Activated naive CD8-positive, alpha-beta T cell treated with anti-CD3 and anti-CD28 coated beads, Interleukin-2, amount 50 U/mL, for 24 hours (primary cell): ENCODE measurements around the gene ACTN4.
A peak's percentile ranks its signal among the peaks of the same experiment; 100 is the strongest.

Source experiments
- ATAC-seq: fragments of 150-1000 bp; cut with Tn5 transposase; one replicate; pipeline ENCODE4 v1.10.0; 2021
- DNase-seq: peaks from one replicate; pipeline ENCODE4 v3.0.0; 2021
- H3K27ac Mint-ChIP-seq: one replicate; pipeline ENCODE4 v1.8.0; 2021; ENCODE audit warnings: mild to moderate bottlenecking, mixed read lengths
- H3K27me3 Mint-ChIP-seq: one replicate; pipeline ENCODE4 v1.8.0; 2021; ENCODE audit warnings: mixed read lengths
- H3K36me3 Mint-ChIP-seq: one replicate; pipeline ENCODE4 v1.8.0; 2021; ENCODE audit warnings: low read depth, mixed read lengths
- H3K4me1 Mint-ChIP-seq: one replicate; pipeline ENCODE4 v1.8.0; 2021; ENCODE audit warnings: mixed read lengths
- H3K4me3 Mint-ChIP-seq: one replicate; pipeline ENCODE4 v1.8.0; 2021; ENCODE audit warnings: mild to moderate bottlenecking, moderate library complexity, mixed read lengths
- H3K9me3 Mint-ChIP-seq: one replicate; pipeline ENCODE4 v1.8.0; 2021; ENCODE audit warnings: mixed read lengths

Gene ACTN4

DNA sequence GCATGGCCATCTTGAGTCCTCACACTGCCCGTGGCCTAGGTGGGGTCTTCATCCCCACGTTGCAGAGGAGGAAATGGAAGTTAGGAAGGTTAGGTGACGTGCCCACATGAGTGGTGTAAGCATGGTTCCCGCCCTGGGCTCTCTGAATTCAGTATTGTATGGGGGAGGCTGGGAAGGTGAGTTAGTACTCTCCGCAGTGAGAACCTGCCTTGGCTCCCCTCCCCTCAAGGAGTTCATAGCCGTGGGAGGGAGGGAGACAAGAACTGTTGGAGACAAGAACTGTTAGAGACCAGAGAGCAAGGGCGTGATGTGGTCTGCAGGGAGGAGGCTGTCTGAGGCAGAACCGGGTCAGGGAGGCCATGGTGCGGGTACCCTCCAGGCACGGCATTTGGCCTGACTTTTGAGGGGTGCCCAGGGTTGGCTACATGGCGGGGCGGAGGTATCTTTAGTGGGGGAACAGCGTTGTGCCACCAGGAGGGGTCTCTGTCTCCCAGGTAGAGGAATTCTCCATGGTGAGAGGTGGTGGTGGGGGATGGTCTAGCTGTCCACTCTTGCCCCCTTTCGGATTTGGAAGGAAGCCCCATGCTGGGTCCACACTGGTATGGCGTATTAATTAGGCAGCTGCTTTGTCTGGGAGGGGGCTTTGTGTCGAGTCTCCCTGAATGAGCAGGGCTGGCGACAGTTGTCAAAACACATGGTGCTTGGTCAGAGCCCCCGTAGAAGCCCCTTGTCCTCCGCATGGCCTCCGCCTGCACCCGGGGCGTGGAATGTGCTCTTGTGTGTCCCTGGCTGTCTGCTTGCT lies 51.0 kb downstream of the ACTN4 start:
- no peak overlapping the region for H3K4me3 Mint-ChIP-seq
- no peak overlapping the region for H3K27ac Mint-ChIP-seq
- ATAC-seq (no peak), DNase-seq (no peak)
- H3K4me1 Mint-ChIP-seq, result peaks cover 45% of the 10 kb centered on the region
- H3K27me3 Mint-ChIP-seq, result no peaks in the 10 kb centered on the region
- H3K9me3 Mint-ChIP-seq, result no peaks in the 10 kb centered on the region
- peaks cover 2% of the 10 kb centered on the region for H3K36me3 Mint-ChIP-seq

DNA sequence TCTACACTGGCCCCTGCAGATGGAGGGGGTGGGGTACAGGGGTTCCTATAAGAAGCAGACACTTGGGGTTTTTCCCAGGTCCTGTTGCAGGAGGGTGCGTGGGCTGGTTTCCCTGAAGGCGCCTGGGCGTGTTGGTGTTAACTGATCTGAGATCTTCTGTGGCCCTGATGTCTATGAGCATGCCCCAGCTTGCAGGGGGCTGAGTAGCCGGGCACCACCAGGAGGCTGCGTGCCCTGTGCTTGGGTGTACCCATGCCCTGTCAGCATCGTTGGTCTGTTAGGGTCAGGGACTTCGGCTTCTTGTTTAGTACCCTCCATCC lies 51.5 kb downstream of the ACTN4 start:
- DNase-seq (no peak), ATAC-seq (peak; percentile 33)
- no peak overlapping the region for H3K27ac Mint-ChIP-seq
- H3K9me3 Mint-ChIP-seq, result no peaks in the 10 kb centered on the region
- H3K4me1 Mint-ChIP-seq, result peaks cover 40% of the 10 kb centered on the region
- peaks cover 2% of the 10 kb centered on the region for H3K36me3 Mint-ChIP-seq
- no peaks in the 10 kb centered on the region for H3K27me3 Mint-ChIP-seq
- H3K4me3 Mint-ChIP-seq, result no peak overlapping the region

DNA sequence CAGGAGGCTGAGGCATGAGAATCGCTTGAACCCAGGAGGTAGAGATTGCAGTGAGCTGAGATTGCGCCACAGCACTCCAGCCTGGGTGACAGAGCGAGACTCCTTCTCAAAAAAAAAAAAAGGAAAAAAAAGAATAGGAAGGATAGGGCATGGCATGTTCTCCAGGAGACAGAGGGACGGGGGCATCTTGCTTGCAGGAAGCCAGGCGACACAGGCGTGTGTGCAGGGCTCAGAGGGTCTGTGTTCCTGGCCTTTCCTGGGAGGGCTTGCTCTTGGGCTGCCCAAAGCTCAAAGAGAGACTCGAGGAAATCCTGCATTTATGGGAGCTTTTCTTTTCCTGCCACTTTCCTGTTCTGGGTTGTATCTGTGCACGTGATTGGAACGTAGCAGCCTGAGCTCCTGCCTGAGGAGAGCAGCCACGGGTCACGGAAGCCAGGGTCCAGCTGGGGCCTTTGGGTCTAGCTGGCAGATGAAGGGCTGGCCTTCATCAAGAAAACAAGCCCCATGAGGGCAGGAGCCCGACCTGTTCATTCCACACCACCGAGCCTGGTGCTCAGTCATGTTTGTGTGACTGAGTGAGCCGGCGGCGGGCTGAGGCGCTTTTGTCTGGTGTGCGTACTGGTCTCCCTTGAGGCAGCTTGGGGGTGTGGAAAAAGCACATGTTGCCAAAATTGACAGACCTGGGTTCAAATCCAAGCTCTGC lies 52.3 kb downstream of the ACTN4 start:
- H3K4me1 Mint-ChIP-seq, result peaks cover 35% of the 10 kb centered on the region
- H3K9me3 Mint-ChIP-seq, result no peaks in the 10 kb centered on the region
- no peak overlapping the region for H3K4me3 Mint-ChIP-seq
- ATAC-seq (no peak), DNase-seq (no peak)
- H3K27me3 Mint-ChIP-seq, result no peaks in the 10 kb centered on the region
- peaks cover 6% of the 10 kb centered on the region for H3K36me3 Mint-ChIP-seq
- H3K27ac Mint-ChIP-seq, result no peak overlapping the region

DNA sequence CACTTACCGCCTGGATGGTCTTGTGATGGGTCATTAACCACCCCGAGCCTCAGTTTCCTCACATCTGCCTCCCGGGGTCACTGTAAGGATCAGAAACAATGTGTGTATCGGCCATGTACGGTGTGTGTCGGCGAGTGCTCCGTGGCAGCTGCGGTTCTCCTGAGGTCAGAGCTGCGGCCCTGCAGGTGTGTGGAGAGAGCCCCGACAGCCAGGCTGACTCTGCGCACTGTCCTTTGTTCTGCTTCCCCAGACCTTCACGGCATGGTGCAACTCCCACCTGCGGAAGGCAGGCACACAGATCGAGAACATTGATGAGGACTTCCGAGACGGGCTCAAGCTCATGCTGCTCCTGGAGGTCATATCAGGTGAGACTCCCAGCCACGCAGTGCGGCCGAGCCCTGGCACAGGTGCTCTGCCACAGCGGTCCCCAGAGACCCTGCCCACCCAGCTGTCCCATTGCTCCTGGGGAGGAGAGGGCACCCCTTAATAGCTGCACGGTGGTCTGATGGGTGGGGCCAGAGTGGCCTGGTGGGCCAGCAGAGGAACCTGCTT lies 53.0 kb downstream of the ACTN4 start:
- Mint-ChIP-seq H3K27ac (no peak overlapping the region), H3K4me1 (peaks cover 29% of the 10 kb centered on the region), H3K36me3 (peaks cover 6% of the 10 kb centered on the region), H3K27me3 (no peaks in the 10 kb centered on the region), H3K9me3 (no peaks in the 10 kb centered on the region), H3K4me3 (no peak overlapping the region)
- ATAC-seq (no peak), DNase-seq (no peak)

DNA sequence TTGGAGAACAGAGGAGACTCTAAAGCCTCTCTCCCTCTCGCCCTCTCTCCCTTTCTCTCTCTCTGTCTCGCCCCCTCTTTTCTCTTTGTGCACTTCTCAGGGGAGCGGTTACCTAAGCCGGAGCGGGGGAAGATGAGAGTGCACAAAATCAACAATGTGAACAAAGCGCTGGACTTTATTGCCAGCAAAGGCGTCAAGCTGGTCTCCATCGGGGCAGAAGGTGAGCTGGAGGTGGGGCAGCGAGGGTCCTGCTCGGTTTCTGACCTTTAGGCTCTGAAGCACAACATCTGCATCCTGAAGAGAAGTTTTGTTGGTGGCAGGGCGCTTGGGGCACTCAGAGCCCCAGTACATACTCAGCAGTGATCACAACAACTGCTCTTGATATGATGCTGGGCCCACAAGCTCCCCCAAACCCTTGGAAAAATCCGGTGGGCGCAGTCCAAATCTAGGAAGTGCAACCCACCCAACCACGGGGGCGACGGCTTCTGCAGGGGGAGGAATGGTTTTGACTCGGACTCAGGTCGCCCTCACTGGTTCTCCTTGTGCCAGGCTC lies 53.5 kb downstream of the ACTN4 start:
- Mint-ChIP-seq H3K27me3 (no peaks in the 10 kb centered on the region), H3K36me3 (peaks cover 8% of the 10 kb centered on the region), H3K27ac (no peak overlapping the region), H3K9me3 (no peaks in the 10 kb centered on the region), H3K4me3 (no peak overlapping the region), H3K4me1 (peaks cover 25% of the 10 kb centered on the region)
- no peak for ATAC-seq
- no peak for DNase-seq

DNA sequence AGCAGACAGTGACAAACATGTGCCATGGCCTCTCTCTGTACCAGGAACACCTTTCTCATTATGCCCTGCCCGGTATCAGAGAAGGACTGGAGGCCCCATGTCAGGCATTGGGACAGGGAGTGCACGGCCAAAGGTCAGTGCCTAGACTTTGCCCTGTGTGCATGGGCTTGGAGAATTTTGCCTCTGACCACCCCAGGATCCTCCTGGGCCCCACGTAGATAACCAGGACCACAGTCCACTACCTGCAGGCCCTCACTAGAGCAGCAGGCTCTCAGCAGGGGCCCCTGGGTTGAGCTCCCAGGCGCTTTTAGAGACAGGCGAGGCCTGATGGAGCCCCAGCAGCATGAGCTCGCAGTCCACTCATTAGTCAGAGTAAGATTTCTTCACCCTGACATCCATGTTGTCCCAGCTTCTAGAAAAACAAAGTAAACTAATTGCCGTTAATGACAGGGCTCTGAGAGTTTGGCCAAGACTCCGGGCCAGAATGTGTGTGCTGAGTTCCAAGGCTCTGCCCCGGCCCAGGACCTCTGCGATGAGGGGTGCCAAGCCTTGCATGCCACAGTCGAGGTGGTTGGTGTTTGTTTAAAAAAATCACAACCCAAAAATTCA lies 54.1 kb downstream of the ACTN4 start:
- Mint-ChIP-seq H3K4me3 (no peak overlapping the region), H3K4me1 (peaks cover 20% of the 10 kb centered on the region), H3K27ac (no peak overlapping the region), H3K36me3 (peaks cover 8% of the 10 kb centered on the region), H3K9me3 (no peaks in the 10 kb centered on the region), H3K27me3 (no peaks in the 10 kb centered on the region)
- ATAC-seq (no peak), DNase-seq (no peak)

DNA sequence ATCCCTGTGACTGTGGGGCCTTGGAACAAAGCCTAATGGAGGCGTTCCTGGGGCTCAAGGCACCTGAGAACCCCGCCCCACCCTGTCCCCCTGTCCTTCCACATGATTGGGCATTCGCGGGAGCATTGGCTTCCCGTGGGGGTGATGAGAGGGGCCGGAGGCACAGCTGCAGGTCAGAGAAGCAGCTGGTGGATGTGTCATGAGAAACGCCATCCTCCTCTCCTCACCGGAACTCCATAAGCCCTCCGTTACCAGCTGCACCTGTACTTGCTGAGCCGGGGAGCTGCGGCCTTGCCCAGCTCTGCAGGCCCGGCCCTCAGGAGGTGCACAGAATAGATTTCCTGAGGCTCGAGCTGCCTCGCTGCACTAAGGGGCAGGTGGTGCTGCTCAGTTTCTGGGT lies 54.8 kb downstream of the ACTN4 start:
- H3K4me3 Mint-ChIP-seq, result no peak overlapping the region
- H3K9me3 Mint-ChIP-seq, result no peaks in the 10 kb centered on the region
- peaks cover 16% of the 10 kb centered on the region for H3K4me1 Mint-ChIP-seq
- DNase-seq (no peak), ATAC-seq (no peak)
- H3K27ac Mint-ChIP-seq, result no peak overlapping the region
- H3K27me3 Mint-ChIP-seq, result no peaks in the 10 kb centered on the region
- peaks cover 8% of the 10 kb centered on the region for H3K36me3 Mint-ChIP-seq

DNA sequence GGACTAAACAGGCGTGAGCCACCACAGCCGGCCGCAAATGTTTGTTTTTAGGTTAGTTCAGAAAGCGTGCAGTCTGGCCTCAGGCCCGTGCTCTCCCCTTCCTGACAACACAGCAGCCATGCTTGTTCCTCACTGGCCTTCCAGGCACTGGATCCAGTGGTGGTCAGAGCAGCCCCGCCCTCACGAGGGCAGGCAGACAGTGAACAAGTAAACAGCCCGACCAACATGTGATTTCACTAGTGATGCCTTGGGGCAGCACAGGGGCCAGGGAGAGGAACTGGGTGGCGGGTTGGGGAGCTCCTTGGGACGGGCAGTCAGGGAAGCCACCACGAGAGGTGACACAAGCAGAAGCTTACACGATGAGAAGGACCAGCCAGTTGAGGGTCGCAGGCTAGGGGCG lies 56.1 kb downstream of the ACTN4 start:
- H3K4me3 Mint-ChIP-seq, result no peak overlapping the region
- no peak overlapping the region for H3K27ac Mint-ChIP-seq
- H3K4me1 Mint-ChIP-seq, result peaks cover 7% of the 10 kb centered on the region
- ATAC-seq (no peak), DNase-seq (no peak)
- H3K9me3 Mint-ChIP-seq, result no peaks in the 10 kb centered on the region
- no peaks in the 10 kb centered on the region for H3K27me3 Mint-ChIP-seq
- H3K36me3 Mint-ChIP-seq, result peaks cover 13% of the 10 kb centered on the region

DNA sequence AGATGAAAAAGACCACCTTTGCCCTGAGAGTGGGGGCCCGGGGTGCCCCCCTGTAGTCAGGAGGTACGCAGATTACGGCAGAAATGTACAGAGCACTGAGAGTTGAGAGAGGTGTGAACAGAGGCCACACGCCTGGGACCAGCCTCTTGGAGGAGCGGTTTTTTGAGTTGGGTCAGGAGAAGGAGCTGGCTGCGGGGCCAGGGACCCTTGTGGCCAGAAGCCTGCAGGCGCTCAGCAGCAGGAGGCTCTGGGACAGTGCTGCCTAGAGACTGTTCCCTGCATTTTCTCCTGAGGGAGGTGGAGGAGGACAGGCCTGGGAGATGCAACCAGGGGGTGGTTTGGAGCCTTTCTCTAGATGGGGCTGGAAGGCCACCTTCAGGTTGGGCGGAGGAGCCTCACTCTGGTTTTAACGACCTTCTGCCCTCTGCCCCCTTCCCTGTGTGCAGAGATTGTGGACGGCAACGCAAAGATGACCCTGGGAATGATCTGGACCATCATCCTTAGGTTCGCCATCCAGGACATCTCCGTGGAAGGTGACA lies 57.1 kb downstream of the ACTN4 start:
- Mint-ChIP-seq H3K36me3 (peaks cover 16% of the 10 kb centered on the region), H3K27me3 (no peaks in the 10 kb centered on the region), H3K4me1 (no peaks in the 10 kb centered on the region), H3K27ac (peak overlapping the region; percentile 12), H3K9me3 (no peaks in the 10 kb centered on the region), H3K4me3 (no peak overlapping the region)
- DNase-seq, result no peak
- ATAC-seq, result no peak

DNA sequence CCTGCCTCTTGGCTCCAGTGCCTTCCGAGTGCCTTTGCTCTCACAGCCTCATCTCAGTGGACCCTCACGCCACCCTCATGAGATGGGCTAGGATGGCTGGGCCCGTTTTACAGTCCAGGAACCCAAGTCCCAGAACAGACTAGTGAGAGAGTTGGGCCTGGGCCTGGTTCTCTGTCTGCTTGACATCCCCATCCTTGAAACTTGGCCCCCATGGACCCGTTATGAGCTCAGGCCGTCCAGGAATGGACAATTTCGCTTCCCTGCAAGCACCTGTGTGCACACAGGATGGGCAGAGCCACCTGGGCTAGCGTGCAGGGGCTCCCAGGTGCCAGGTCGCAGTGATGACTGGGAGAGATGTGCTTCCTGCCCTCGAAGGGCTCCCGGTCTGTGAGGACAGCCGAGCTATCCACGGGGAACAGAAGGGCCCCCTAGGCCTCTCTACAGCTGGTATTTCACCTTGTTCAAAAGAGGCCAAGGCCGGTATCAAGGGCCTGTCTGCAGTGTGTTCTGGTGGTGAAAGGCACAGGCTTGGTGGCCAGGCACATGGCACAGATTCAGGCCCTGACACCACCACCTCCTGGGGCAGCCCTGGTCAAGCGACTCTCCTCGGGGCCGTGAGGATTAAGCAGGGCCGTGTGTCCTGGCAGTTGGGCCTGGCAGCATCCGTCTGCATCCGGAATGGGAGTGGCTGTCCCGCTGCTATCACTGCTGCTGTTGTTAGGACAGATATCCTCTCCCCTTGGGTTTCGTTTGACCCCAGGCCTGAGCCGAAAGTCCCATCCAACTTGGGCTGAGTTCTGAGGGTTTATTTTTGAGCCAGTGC lies 58.0 kb downstream of the ACTN4 start:
- no peak overlapping the region for H3K27ac Mint-ChIP-seq
- H3K4me1 Mint-ChIP-seq, result no peaks in the 10 kb centered on the region
- DNase-seq (no peak), ATAC-seq (peak; percentile 12)
- peaks cover 19% of the 10 kb centered on the region for H3K36me3 Mint-ChIP-seq
- H3K27me3 Mint-ChIP-seq, result no peaks in the 10 kb centered on the region
- H3K4me3 Mint-ChIP-seq, result no peak overlapping the region
- H3K9me3 Mint-ChIP-seq, result no peaks in the 10 kb centered on the region

DNA sequence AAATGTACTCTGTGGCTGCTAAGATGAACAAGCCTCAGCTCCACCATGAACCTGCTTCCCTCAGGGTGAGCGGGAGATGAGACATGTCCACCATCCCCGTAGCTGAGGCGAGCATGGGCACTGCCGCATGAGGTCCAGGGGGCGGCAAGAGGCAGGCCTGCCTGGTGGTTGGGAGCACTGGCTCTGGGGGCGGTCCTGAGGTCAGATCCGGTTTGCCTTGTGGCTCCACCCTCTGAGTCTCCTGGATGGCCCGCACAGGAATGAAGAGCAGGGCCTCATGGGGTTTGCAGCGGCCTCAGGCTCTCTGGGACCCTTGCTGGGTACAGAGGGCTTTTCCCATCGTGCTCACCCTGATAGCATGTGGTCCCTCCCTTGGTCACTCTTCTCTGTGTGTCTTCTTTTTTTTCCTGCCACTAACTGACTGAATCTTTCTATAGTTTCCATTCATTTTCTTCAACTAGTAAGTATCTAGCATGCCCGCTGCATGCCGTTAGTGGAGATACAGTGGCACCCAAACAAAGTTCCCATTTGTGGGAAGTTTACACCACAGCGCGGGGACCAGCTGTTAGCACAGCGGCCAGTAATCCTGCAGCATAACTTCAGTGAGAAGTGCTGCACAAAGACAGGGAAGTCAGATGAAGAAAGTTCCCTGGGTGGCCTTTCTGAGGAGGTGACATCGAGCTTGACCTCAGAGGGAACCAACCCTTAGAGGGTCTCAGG lies 59.5 kb downstream of the ACTN4 start:
- Mint-ChIP-seq H3K4me3 (no peak overlapping the region), H3K27me3 (no peaks in the 10 kb centered on the region), H3K36me3 (peaks cover 21% of the 10 kb centered on the region), H3K27ac (no peak overlapping the region), H3K9me3 (no peaks in the 10 kb centered on the region), H3K4me1 (no peaks in the 10 kb centered on the region)
- ATAC-seq, result no peak
- DNase-seq, result no peak

DNA sequence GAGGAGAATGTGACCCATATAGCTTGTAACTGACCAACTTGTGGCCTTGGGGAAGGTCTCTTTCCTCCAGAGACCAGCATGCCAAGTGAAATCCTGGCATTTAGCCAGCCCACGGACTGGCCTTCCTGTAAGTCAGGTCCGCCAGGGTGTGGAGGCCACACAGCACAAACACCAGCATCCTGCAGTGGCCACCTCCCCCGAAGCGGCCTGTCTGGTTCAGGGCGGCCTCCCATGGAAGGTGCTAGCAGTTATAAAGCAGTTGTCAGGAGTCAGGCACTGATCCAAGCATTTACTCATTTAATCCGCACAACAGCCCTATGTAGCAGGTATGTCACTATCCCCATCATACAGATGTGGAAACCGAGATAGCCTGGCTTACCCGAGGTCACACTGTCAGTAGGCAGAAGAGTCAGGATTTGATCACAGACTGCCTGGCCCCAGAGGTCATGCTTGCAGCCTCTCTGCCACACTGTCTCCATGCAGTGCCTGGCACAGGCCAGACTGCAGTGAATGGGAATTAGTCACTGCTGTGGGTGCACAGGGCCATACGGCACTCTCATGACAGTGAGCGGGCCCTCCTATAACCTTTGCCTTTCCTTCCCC lies 60.2 kb downstream of the ACTN4 start:
- no peaks in the 10 kb centered on the region for H3K4me1 Mint-ChIP-seq
- H3K36me3 Mint-ChIP-seq, result peaks cover 21% of the 10 kb centered on the region
- no peak overlapping the region for H3K4me3 Mint-ChIP-seq
- ATAC-seq (no peak), DNase-seq (no peak)
- no peaks in the 10 kb centered on the region for H3K9me3 Mint-ChIP-seq
- no peak overlapping the region for H3K27ac Mint-ChIP-seq
- H3K27me3 Mint-ChIP-seq, result no peaks in the 10 kb centered on the region

DNA sequence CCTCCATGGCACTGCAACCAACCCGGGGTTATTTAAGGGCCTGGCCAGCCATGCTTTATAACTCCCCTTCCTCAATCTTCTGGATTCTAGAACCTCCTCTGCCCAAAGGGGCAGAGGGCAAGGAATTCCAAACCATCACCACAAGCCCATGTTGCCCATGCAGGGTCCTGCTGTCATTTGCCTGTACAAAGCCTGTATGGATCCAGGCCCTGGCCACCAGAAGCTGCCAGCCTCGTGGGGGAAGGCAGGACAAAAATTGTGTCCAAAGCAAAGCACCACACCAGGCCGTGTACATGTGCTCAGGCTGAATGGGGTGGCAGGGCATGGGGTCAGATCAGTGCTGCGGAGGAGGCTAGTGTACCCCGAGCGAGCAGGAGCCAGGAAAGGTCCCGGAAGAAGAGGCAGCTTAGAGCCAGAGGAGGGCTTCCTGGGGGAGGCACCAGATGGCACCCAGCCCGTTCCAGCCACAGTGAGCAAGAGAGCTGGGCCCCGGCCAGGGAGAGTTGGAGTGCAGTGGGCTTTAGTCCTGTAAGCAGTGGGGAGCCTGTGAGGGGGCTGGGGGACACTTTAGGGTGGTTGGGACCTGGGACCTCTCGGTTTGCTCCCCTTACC lies 61.1 kb downstream of the ACTN4 start:
- Mint-ChIP-seq H3K27me3 (no peaks in the 10 kb centered on the region), H3K9me3 (no peaks in the 10 kb centered on the region), H3K4me3 (no peak overlapping the region), H3K27ac (no peak overlapping the region), H3K36me3 (peaks cover 21% of the 10 kb centered on the region), H3K4me1 (no peaks in the 10 kb centered on the region)
- ATAC-seq (no peak), DNase-seq (no peak)
